Parathyroid adenoma (tissue), 2 donors: ENCODE data around the gene CDK2AP2.
A peak's percentile ranks its signal among the peaks of the same experiment; 100 is the strongest.
"Not testable (repeated sequence)": the region's sequence is repeated elsewhere in the genome, so short reads cannot be mapped to it uniquely, and the experiment has no call there.

Experiments
- H2AFZ ChIP-seq: fragments of 300-600 bp; sonication (generic); one replicate; pipeline ENCODE4 v1.7.0; 2017; ENCODE audit warnings: antibody characterized with exemption, mild to moderate bottlenecking
- H3K27ac ChIP-seq: fragments of 300-600 bp; sonication (generic); one replicate; pipeline ENCODE4 v1.7.0; 2017
- H3K27me3 ChIP-seq: fragments of 300-600 bp; sonication (generic); one replicate; pipeline ENCODE4 v1.7.0; 2017; ENCODE audit warnings: low read length; ENCODE audit not compliant: control insufficient read depth, insufficient read depth
- H3K36me3 ChIP-seq: fragments of 300-600 bp; sonication (generic); one replicate; pipeline ENCODE4 v1.7.0; 2017; ENCODE audit warnings: low read length; ENCODE audit not compliant: control insufficient read depth, insufficient read depth
- H3K4me1 ChIP-seq: fragments of 300-600 bp; sonication (generic); one replicate; pipeline ENCODE4 v1.7.0; 2017; ENCODE audit warnings: control low read depth
- H3K4me2 ChIP-seq: fragments of 300-600 bp; sonication (generic); one replicate; pipeline ENCODE4 v1.7.0; 2017; ENCODE audit warnings: low read length
- H3K4me3 ChIP-seq: fragments of 300-600 bp; sonication (generic); one replicate; pipeline ENCODE4 v1.7.0; 2017; ENCODE audit warnings: low read depth, low read length
- H3K79me2 ChIP-seq: fragments of 300-600 bp; sonication (generic); one replicate; pipeline ENCODE4 v1.7.0; 2017; ENCODE audit warnings: control low read depth
- H3K9ac ChIP-seq: fragments of 300-600 bp; sonication (generic); one replicate; pipeline ENCODE4 v1.7.0; 2017; ENCODE audit warnings: mild to moderate bottlenecking
- H3K9me3 ChIP-seq: fragments of 300-600 bp; sonication (generic); one replicate; pipeline ENCODE4 v1.7.0; 2017; ENCODE audit warnings: low read length; ENCODE audit not compliant: control insufficient read depth
- CTCF ChIP-seq: fragments of 300-600 bp; sonication (generic); IDR thresholded peaks from one replicate; pipeline ENCODE4 v1.7.0; 2017; ENCODE audit warnings: antibody characterized with exemption, mild to moderate bottlenecking
- donor health status: primary hyperparathyroidism.

Gene CDK2AP2

GRCh38 chr11:67486481-67487195, 21.3 kb downstream of the CDK2AP2 start:
- H3K4me3 ChIP-seq, result no peak overlapping the region
- H3K27me3 ChIP-seq, result no peaks in the 10 kb centered on the region
- no peaks in the 10 kb centered on the region for H3K9me3 ChIP-seq
- no peak overlapping the region for H2AFZ ChIP-seq
- no peak overlapping the region for H3K9ac ChIP-seq
- peaks cover 2% of the 10 kb centered on the region for H3K79me2 ChIP-seq
- H3K4me2 ChIP-seq, result no peak overlapping the region
- TF ChIP-seq CTCF, result no peak
- no peaks in the 10 kb centered on the region for H3K36me3 ChIP-seq
- no peak overlapping the region for H3K27ac ChIP-seq
- H3K4me1 ChIP-seq, result no peaks in the 10 kb centered on the region

GRCh38 chr11:67485873-67486361, 22.0 kb downstream of the CDK2AP2 start:
- H3K79me2 ChIP-seq, H3K27ac ChIP-seq, H3K36me3 ChIP-seq, H2AFZ ChIP-seq, H3K27me3 ChIP-seq, H3K9me3 ChIP-seq, H3K4me3 ChIP-seq, H3K9ac ChIP-seq, H3K4me1 ChIP-seq, H3K4me2 ChIP-seq: not testable (repeated sequence)

- no peak overlapping the region for H3K9ac ChIP-seq
- H3K27me3 ChIP-seq, result no peaks in the 10 kb centered on the region
- no peaks in the 10 kb centered on the region for H3K36me3 ChIP-seq
- no peak overlapping the region for H2AFZ ChIP-seq
- no peak overlapping the region for H3K4me3 ChIP-seq
- no peak for TF ChIP-seq CTCF
- no peak overlapping the region for H3K4me2 ChIP-seq
- no peak overlapping the region for H3K27ac ChIP-seq
- peaks cover 2% of the 10 kb centered on the region for H3K79me2 ChIP-seq
- no peaks in the 10 kb centered on the region for H3K4me1 ChIP-seq
- H3K9me3 ChIP-seq, result no peaks in the 10 kb centered on the region
Measured at GRCh38 chr11:67484847-67485311, 23.1 kb downstream of the CDK2AP2 start.

GRCh38 chr11:67483831-67484665, 23.9 kb downstream of the CDK2AP2 start:
- H3K36me3 ChIP-seq, result no peaks in the 10 kb centered on the region
- H3K9me3 ChIP-seq, result no peaks in the 10 kb centered on the region
- no peak for TF ChIP-seq CTCF
- H3K4me3 ChIP-seq, result peak overlapping the region; percentile 82
- H3K27ac ChIP-seq, result no peak overlapping the region
- no peaks in the 10 kb centered on the region for H3K27me3 ChIP-seq
- H3K4me2 ChIP-seq, result peak overlapping the region; percentile 91
- peaks cover 2% of the 10 kb centered on the region for H3K79me2 ChIP-seq
- no peaks in the 10 kb centered on the region for H3K4me1 ChIP-seq
- H2AFZ ChIP-seq, result no peak overlapping the region
- no peak overlapping the region for H3K9ac ChIP-seq
